DND-41 (cell line): ENCODE data around the gene TFR2.

Source experiments
- EZH2 ChIP-seq: IDR thresholded peaks from 3 replicates; pipeline ENCODE4 v1.6.1; 2012; ENCODE audit warnings: borderline replicate concordance, low read depth, mild to moderate bottlenecking, moderate library complexity, low read length, inconsistent platforms; ENCODE audit not compliant: severe bottlenecking
- TF ChIP-seq, protein P1 (sequence below): IDR thresholded peaks from 2 replicates; pipeline ENCODE4 v1.5.1; 2012; ENCODE audit warnings: borderline replicate concordance, low read length, moderate library complexity, mild to moderate bottlenecking; ENCODE audit not compliant: poor library complexity, severe bottlenecking; ENCODE audit errors: extremely low read depth

DNA sequence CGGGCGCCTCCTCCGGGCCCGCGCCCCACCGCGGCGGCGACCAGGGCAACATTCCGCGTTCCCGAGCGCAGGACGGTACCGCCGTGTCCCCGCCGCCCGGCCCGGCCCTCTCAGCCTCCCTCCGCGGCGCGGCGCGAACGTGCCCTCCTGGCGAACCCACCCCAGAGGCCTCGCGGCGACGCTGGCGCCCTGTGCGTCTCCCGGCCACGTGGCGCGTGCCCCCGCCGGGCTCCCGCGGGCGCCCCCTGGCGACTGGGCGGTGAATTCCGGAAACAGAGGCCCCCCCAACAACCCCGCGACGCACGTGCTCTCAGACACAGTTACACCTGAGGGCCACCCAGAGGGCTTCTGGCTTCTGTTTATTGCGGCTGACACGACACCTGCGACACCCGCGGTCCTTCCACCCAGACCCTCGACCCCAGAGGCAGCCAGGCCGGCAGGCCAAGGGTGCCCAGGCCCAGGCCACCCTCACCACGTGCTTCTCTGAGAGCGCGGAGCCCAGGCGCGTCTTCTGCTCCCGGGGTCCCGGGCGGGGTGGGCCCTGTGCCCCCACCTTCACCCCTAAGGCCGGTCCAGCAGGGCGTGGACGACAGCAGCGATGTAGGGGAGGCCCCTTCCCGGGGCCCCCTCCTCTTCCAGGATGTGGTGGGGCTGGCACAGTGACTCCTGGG, 67.5 kb downstream of the TFR2 start, which contains the start of gene SAP25:
- TF ChIP-seq, protein P1, sequence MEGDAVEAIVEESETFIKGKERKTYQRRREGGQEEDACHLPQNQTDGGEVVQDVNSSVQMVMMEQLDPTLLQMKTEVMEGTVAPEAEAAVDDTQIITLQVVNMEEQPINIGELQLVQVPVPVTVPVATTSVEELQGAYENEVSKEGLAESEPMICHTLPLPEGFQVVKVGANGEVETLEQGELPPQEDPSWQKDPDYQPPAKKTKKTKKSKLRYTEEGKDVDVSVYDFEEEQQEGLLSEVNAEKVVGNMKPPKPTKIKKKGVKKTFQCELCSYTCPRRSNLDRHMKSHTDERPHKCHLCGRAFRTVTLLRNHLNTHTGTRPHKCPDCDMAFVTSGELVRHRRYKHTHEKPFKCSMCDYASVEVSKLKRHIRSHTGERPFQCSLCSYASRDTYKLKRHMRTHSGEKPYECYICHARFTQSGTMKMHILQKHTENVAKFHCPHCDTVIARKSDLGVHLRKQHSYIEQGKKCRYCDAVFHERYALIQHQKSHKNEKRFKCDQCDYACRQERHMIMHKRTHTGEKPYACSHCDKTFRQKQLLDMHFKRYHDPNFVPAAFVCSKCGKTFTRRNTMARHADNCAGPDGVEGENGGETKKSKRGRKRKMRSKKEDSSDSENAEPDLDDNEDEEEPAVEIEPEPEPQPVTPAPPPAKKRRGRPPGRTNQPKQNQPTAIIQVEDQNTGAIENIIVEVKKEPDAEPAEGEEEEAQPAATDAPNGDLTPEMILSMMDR = no peak
- no peak for TF ChIP-seq EZH2
